NCI-H2107 treated with DMSO at 0.1 percent for 48 hours (cell line): ENCODE measurements around the gene APMAP.

Source experiments
- DNase-seq: peaks from one replicate; lab custom pipeline; 2025; ENCODE audit not compliant: unreplicated experiment; lab: John Stamatoyannopoulos, UW

The APMAP gene, protein sequence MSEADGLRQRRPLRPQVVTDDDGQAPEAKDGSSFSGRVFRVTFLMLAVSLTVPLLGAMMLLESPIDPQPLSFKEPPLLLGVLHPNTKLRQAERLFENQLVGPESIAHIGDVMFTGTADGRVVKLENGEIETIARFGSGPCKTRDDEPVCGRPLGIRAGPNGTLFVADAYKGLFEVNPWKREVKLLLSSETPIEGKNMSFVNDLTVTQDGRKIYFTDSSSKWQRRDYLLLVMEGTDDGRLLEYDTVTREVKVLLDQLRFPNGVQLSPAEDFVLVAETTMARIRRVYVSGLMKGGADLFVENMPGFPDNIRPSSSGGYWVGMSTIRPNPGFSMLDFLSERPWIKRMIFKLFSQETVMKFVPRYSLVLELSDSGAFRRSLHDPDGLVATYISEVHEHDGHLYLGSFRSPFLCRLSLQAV

DNA sequence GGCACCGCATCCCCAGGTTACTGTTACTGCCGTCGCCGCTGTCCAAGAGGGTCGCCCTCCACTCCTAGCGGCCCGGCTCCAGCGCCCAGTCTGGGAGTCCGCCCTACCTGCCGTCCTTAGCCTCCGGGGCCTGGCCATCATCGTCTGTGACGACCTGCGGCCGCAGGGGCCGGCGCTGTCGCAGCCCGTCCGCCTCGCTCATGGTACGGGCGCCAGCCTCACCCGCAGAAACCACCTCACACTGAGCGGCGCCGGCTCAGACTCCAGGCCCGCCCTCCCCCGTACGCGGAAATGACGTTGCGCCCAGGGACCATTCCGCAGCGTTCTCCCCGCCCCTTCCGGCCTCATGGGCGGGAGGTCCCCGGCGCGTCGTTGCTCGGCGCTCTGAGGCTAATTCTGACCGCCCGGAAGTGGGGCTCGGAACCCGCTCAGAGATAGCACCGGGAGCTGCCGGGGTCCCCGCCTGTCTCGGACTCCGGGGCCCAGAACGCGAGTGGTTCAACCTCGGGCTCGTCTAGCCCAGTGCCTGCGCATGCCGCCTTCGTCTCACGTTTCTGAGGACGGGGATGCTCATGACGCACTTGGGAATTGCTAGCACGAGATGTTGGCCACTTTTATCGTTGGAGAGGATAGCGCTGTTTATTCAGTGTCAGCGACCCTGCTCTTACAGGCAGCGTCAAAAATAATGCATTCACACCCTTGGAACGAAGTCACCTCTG is at the start of gene APMAP:
TSS of gene APMAP (minus strand) at position 265 of the 719 bp plus-strand sequence. CDS start at position 202, 63 bp downstream.
- peak; percentile 61 for DNase-seq

DNA sequence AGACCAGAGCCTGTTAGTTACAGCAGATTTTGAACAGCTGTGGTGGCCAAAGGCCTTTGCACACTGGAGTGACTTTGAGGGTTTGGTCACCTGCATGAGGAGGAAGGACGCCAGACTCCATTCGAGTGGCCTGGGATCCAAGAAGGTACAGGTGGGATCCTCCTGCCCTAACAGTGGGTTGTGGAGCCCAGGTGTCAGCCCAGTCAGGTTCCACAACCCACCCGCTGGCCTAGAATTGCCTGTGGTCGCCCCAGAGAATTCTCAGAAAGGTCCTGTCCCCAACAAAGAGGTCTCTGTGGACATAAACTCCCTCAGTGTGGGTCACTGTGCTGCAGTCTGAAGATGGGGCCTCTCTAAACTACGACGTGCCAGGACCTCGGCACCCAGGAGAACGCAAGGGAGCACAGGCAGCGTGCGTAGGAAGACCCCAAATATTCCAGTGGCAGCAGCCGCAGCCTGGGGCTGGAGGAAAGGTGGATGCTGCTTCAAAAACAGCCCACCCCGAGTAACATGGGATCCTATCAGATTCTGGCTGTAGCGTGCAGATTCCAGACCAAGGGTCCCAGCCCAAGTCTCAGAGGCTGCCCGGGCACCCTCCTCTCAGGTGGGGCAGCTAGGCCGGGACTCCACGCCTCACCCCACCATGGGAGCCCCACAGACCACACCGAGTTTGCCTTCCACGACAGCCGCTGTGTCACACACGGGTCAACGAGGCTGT is 49.4 kb upstream of the APMAP start:
- DNase-seq: no peak

DNA sequence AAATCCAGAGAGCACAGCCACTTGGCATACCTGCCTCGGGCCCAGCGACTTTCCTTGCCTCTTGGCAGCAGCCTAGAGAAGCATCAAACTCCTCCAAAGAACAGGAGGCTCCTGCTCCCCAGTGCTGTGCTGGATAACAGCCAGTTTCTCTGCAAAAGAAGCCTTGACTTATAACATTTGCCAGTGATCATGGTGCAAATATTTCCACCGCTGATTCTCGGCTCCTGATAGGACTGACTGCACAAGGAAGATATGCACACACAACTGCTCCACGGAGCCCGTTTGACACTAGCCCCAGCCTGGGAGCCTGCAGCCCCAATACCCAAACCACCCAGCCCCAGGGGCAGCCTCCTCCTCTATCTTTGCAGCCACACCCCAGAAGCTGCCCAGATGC is 47.9 kb upstream of the APMAP start:
- DNase-seq: no peak

DNA sequence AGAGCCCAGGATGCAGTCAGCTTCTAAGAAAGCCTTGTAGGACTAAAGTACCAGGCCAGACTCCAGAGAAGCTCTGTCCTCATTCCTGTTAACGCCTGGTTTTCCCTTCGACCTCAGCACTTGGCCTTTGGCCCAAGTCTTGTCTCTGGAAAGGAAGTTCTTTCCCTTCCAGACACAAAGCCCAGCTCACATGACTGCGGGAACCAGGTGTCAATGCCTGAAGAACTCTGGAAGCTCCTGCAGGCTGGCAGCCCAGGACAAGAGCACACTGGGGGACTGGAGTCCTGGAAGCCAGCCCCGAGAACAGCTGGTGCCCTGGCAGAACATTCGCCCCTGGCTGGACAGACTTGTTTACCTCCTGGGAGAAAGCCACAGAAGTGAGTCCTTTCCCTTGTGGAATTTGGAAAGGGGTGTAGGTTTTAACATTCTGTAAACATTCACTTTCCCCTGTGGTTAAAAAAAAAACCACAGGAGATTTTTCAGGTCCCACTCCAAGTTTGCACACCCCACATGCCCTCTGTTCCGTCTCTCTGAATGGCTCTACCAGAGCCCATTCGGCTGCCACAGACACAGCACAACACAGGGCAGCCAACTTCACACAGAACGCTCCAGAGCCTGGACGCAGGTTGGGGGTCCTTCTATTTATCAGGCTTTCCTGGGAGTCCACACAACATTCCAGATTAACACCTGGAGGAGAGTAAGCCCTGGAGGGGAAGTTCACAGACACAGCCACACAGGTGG is 47.3 kb upstream of the APMAP start:
- DNase-seq: peak; percentile 11

DNA sequence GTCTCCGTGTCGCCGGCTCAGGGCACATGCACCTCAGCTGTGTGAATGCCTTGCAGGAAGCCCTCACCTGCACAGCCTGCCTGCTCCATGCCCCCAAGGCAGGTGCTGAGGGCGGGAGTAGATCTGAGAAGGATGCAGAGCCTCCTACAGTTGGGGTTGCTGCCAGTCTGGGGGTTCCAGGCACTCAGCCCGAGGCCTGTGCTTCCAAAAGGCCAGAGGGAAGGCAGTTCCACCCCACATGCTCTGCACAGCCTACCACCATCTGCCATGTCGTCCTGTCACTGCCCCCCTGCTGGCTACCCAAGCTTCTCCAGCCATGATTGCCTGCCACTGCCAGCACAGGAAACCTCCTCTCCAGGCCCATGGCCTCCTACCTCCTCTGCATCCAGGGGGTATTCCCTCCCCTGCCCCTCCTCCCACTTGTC is 46.1 kb upstream of the APMAP start:
- no peak for DNase-seq

DNA sequence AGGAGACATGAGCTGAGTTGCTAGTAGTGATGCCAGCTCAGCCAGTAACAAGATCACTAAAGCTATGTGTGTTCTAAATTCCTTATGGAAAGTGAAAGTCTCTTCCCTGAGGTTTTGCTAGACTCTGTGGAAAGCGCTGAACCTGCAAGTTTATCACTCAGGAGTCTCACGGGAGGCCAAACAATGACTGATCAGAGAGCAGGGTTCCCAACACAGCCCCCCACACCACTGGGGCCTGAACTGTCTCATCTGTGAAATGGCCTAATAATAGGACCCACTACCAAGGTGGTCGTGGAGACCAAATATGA is 45.5 kb upstream of the APMAP start:
- no peak for DNase-seq

DNA sequence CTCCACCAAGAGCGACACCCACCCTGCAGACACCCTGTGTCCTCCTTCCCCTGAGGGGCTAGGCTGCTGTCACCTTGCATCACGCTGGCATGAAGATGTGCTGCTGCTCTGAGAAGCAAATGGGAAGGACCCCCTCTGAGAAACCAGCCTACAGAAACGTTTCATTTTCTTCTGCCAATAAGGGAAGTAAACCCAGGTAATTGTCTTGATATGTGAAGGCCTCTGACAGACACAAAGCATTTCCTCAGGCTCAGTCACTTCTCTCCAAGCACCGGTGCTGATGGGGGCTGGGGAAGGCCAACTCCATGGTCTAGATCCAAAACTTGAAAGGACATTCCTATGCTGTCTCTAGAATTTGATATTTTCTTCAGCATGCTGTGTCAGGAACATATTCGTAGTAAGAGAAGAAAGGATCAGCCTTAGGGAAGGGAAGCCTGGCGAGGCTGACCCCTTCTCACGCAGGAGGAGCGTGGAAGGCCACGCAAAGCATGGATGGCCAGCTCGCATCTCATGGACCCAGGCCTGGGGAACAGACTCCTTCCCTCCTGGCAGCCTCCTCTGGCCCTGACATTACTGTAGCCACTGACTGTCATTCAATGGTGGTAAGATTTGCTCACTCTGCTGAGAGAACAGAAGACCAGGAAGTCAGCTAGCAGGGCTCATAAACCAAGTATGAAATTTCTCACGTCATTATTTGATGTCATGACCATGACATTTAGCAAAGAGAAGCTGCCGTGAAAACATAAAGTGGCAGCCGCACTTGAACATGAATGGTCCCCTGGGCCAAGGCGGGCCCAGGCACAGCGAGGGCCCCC is 44.9 kb upstream of the APMAP start:
- peak; percentile 13 for DNase-seq

DNA sequence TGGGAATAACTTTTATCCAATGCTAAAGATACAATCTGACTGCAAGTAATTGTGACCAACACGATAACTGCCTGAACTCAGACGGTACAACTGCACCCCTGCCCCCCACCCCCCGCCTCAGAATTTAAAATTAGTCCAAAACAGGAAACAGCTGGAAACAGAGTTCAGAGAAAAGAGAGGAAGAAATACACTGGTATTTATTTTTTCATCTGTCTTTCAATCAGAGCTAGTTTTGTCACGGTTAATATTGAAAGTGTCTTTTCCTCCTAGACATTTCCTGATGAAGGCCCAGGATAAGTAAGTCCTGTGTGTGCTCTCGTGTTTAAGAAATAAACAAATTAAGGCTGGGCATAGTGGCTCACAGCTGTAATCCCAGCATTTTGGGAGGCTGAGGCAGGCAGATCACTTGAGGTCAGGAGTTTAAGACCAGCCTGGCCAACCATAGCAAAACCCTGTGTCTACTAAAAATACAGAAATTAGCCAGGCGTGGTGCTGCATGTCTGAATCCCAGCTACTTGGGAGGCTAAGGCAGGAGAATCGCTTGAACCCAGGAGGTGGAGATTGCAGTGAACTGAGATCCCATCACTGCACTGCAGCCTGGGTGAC is 43.9 kb upstream of the APMAP start:
- DNase-seq: no peak

DNA sequence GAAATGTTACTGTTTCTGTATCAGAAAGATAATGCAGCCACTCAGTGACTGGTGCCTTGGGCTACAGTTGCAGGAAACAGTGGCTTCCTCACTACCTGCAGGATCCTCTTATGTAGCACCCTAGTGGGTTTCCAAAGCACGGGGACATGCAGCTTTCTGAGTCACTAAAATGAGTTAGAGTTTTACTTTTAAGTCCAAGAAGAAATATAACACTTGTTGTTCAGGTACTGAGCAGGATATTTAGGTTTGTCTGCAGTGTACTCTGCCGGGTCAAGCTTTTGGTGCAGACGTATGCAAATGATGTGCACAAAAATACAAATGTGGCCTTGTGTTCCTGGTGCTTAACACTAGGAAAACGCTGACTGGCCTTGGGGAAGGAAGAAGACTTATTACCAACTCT is 43.4 kb upstream of the APMAP start:
- no peak for DNase-seq

DNA sequence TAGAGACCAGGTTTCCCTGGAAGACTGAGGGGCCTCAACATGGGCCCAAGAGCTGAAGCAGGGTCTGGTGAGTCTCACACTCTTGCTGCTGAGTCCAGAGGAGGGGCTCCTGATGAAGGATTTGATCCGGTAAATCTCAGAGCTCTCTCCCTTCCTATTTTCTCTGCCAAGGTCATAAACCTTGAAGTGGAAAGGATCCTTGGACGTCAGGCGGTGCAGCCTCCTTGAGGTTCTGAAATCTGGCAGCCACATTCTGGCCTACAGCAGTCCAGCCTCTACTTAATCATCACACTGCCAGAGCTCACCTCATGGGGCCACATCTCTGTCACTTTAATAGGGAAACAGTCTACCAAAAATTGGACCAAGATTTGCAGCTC is 41.4 kb upstream of the APMAP start:
- no peak for DNase-seq

DNA sequence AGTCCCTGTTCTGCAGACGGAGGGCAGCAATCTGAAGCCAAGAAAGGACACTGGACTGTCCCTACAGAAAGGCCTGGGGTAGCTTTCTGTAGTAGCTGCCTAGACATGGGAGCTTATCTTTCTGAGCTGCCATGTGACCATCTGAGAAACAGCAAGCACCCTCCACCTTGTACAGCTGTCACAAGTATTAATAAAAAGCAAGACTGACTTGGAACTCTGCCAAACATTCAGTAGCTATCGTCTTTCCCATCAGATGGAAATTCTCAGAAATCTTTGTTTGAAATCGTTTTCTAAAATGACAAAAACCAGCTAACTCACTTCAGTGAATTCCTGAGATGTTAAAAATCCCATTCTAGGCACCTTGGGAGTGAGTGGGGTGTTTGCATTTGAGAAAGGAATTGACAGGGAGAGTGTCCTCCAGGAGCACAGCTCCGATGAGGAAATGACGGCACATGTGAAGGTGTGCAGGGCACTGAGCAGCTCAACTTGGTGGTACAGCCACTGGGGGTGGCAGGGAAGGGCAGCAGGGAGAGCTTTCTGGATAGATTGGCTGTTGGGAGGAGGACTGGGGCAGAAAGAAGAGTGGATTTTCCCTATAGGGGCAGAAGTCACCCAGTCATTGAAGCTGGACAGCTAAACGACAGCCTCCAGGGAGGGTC is 40.8 kb upstream of the APMAP start:
- DNase-seq: no peak

DNA sequence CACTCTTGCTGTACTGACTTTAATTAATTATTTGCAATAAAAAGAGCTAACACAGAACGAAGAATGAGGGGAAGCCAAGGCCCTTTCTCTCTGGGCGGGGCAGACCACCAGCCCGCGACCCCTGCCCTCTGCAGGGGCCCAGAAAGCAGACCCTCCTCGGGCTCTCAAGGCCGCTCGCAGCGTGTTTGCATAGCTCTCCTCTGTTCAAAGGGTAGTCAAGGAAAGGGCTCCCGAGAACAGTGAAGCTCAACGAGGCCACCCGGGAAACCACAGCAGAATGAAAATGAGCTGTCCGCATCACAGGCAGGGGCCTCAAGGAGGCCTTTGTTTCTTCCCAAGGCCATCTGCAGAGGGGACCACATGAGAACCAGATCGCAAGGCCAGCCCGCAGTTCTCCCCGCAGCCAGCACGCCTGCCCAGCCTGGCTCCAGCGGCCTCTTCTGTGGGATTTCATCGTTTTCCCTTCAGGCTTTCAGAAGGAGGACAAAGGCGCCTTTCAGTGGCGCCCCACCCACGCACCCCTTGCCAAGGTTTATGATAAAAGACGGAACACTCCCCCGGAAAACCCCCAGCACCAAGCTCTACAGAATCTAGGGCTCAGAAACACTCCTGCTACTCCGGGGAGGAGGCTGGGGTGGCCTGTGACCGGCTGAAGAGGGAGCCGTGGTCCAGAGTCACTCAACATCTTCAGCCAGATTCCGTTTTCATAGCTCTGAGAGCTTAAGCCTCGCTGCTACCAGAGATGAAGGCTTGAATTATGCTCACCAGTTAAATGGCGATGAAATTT is 40.1 kb upstream of the APMAP start:
- no peak for DNase-seq

DNA sequence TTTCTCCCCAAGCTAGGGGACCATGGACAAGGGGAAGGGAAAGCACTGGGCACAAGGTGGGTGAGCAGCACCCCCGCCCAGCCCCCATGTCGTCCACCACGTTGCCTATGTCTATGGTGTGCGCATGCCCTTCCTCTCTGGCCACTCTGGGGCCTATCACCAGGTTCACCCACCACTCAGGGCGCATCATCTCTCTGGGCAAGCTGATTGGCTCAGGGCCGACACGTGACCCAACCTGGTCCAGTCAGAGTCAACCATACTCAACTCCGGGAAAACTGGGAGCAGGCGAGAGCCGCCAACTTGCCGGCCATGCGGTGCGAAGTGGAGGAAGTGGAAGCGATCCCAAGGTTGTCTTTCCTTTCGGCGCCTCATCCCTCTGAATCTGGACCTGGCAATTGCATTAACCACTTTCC is 39.5 kb upstream of the APMAP start:
- DNase-seq: no peak

DNA sequence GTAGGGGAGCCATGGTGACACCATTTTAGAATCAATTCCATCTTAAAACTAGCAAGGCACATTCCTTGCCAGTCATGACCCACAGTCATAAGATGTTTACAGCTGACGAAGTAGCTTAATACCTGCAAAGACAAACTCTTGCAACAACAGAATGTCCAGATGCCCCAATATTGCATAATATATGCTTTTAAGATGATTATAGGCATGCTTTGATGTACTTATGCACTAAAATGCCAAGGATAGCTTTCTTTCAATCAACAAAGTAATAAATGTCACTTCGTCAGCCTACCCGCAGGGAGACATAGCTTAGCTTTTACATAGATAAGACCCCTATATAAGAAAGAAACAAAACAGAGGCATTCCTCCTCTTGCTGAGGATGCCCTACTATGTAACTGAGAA is 38.7 kb upstream of the APMAP start:
- no peak for DNase-seq

DNA sequence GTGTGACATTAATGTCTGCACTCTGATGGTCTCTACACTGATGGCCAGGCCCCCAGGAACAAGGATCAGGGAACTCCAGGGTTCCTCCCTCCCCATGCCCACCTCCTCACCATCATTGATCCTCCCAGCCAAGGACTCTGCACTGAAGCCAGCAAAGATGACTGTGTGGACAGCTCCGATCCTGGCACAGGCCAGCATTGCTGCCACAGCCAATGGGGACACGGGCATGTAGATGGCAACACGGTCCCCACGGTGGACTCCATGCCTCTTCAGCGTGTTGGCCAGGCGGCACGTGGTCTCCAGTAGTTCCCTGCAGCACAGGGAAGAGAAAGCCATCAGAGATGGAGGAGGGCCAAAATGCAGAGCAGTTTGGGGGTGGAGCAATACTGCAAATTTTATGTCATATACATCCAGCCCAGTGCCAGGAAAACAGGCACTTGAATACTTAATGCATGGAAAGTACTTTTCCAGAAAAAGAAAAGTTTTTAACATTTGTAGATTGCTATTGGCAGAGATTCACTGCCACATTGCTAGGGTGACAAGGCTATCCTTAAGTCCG is 38.2 kb upstream of the APMAP start:
- no peak for DNase-seq

DNA sequence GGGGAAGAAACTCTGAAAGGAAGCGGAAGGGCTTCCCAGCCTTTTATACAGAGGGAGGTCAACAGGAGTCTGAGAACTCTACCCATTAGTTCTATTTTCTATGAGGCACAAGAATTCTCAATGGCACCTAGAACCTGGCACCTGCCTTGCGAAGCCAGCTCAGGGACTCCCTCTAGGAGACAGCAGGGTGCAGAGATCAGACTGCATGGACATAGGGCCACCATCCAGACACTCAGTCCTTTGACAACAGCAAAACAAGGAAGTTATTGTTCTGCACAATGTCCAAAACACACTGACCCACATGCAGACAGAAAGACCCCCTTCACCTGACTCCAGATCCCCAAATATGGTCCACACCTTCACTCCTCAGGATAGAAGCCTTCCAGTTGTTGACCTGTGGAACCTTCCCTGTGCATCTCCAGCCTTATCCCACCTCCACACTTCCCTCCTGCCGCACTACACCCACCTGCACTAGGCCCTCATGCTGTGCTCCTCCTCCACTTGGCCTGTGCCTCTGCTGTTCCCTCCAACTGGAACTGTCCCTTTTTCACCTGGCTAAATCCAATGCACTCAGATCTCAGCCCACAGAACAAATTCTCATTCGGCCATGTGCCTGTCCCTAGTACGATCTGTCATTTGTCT is 37.6 kb upstream of the APMAP start:
- DNase-seq: no peak

DNA sequence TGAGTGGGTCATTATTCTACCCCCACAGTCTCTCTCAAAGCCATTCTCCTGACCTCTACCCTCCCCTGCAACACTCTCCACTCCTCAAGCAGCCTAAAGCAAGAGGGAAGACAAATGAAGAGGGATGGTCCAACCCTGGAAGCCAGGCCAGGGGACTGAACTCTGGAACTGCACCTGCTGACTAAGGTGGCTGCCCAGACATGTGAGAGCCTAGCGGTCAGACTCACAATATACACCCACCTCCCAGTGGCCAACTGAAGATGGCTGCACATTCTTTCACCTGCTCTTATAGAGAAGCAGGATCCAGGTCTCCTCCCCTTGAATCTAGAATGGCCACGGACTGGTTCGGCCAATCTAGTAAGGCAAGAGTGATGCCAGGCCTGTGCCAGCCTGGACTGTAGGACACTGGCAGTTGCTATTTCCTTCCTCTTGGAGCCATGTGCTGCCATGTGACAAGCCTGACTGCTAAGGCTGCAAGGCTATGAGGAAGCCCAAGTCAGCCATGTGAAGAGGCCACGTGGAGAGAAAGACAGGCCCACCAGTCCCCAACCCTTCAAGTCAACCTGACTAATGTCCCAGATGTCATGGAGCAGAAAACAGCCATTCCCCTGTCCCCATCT is 33.5 kb upstream of the APMAP start:
- DNase-seq: no peak
